Adrenal gland (tissue), 5 donors: Measurements from ENCODE around the gene THSD7B.

Experiments used
- CTCF ChIP-seq, 6 experiments: fragments of 450-650 bp in 4 of 6; fragments of 200-600 bp in 2 of 6; sonication (generic) in 1 of 6; IDR thresholded peaks; 1 replicate in 5 of 6; 2 replicates in 1 of 6; pipeline versions ENCODE4 v1.5.1 to v1.8.0; 2016 to 2021; ENCODE audit warnings: antibody characterized with exemption in 6 of 6, mild to moderate bottlenecking in 2 of 6, moderate library complexity in 1 of 6
- POLR2A ChIP-seq, 2 donors: fragments of 450-650 bp; IDR thresholded peaks; one replicate each; pipeline ENCODE4 v1.6.1; 2017; ENCODE audit warnings: antibody characterized with exemption in 2 of 2, mild to moderate bottlenecking in 2 of 2, moderate library complexity in 1 of 2
- donor health status: DM: no; HTN: no; CAD: no.

GRCh38 chr2:136736236-136736635 is 29.1 kb upstream of the THSD7B start:
- TF ChIP-seq CTCF (IDR thresholded peaks at IDR 0.05): no peak
- no peak for TF ChIP-seq POLR2A (IDR thresholded peaks at IDR 0.05)
